Tibial nerve (tissue), 4 donors: ENCODE results near the gene SEMA5A.

Experiments
- CTCF ChIP-seq, 5 experiments: fragments of 200-600 bp in 3 of 5; fragments of 450-650 bp in 2 of 5; sonication (generic) in 3 of 5; IDR thresholded peaks; one replicate each; pipeline ENCODE4 v1.5.1; 2016 to 2019; ENCODE audit warnings: antibody characterized with exemption in 5 of 5, mild to moderate bottlenecking in 3 of 5, moderate library complexity in 2 of 5
- EP300 ChIP-seq, 2 donors: sonication (generic); formaldehyde crosslinking; IDR thresholded peaks; one replicate each; pipeline ENCODE4 v1.6.1; 2017; ENCODE audit warnings: antibody characterized with exemption in 2 of 2, mild to moderate bottlenecking in 1 of 2
- POLR2A ChIP-seq, 2 donors: fragments of 450-650 bp; IDR thresholded peaks; one replicate each; pipeline ENCODE4 v1.6.1; 2017; ENCODE audit warnings: antibody characterized with exemption in 2 of 2, mild to moderate bottlenecking in 2 of 2, moderate library complexity in 2 of 2

GRCh38 chr5:9394221-9394620 lies 151.7 kb downstream of the SEMA5A start:
- TF ChIP-seq CTCF (IDR thresholded peaks at IDR 0.05) (no peak), EP300 (IDR thresholded peaks at IDR 0.05) (no peak), POLR2A (IDR thresholded peaks at IDR 0.05) (no peak)
